ENCODE measurements around the gene SLC47A1. TPM values are rescaled to one million over a fixed set of nuclear protein-coding genes. Genes with fewer than 3 reads are reported as not detected.

Gene SLC47A1
- total and polyA plus RNA-seq, 2 of the 8 experiments (the other 6 are each of a cell fraction or from before 2014, with no cell fraction given): 1.5 to 3.6 TPM

- TF ChIP-seq CHD7 (IDR thresholded peaks at IDR 0.05; ENCODE audit: insufficient replicate concordance, low read length) (no peak), BACH1 (IDR thresholded peaks at IDR 0.05; ENCODE audit: low read length) (no peak), TBP (IDR thresholded peaks at IDR 0.05; ENCODE audit: low read depth, low read length) (no peak), EP300 (IDR thresholded peaks at IDR 0.05; ENCODE audit: borderline replicate concordance in 1 of 2, low read depth in 2 of 2, low read length in 2 of 2) (no peak), NRF1 (IDR thresholded peaks at IDR 0.05; ENCODE audit: low read depth, low read length) (no peak), RNF2 (IDR thresholded peaks at IDR 0.05; ENCODE audit: borderline replicate concordance, low read depth, low read length, missing control alignments, poor library complexity, severe bottlenecking) (no peak)
Measured at GRCh38 chr17:19626079-19626478, 92.4 kb downstream of the SLC47A1 start (continued).

Measured in H1 (cell line).